ENCODE measurements around the gene RLN1.
"Not testable (repeated sequence)": the region's sequence is repeated elsewhere in the genome, so short reads cannot be mapped to it uniquely, and the experiment has no call there.

Gene RLN1

DNA sequence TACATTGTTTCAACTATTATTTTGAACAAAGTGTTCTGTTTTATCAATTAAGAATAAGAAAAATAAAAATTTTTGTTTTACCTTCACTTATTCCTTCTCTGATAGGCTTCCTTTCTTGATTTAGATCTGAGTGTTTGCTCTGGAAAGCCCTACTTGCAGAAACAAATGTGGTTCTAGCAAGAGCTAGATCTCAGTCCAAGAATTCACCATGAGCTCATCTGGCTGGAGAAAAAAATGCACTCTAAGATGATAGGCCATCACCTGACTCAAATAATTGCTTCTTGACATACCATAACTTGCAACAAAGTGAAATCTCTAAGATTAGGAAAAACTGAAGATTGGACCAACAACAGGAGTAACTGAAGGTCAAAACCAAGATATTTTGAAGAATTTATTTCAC, 28.8 kb downstream of the RLN1 start:
- no peak overlapping the region for H3K27ac ChIP-seq
- TF ChIP-seq, protein P1, sequence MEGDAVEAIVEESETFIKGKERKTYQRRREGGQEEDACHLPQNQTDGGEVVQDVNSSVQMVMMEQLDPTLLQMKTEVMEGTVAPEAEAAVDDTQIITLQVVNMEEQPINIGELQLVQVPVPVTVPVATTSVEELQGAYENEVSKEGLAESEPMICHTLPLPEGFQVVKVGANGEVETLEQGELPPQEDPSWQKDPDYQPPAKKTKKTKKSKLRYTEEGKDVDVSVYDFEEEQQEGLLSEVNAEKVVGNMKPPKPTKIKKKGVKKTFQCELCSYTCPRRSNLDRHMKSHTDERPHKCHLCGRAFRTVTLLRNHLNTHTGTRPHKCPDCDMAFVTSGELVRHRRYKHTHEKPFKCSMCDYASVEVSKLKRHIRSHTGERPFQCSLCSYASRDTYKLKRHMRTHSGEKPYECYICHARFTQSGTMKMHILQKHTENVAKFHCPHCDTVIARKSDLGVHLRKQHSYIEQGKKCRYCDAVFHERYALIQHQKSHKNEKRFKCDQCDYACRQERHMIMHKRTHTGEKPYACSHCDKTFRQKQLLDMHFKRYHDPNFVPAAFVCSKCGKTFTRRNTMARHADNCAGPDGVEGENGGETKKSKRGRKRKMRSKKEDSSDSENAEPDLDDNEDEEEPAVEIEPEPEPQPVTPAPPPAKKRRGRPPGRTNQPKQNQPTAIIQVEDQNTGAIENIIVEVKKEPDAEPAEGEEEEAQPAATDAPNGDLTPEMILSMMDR (conservative IDR thresholded peaks at IDR 0.05) = no peak
- no peak for TF ChIP-seq ZFX (IDR thresholded peaks at IDR 0.05)

DNA sequence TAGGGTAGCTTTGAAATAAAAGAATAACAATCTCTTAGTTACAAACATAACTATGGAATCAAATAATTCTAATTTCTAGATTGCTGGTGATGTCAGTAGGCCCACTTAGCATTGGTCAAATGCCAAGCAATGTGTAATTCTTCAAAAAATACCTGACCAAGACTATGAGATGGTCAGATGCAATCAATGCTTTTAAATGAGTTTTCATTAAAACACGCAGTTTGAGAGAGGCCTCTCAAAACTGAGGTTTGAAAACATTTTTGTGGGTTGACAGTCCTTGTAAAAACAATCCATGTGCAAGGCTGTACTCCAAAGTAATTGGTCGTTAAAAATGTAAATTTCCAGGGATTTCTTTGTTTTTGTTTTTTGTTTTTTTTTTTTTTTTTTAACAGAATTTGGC, 33.9 kb downstream of the RLN1 start:
- TF ChIP-seq ZFX (IDR thresholded peaks at IDR 0.05) = no peak
- TF ChIP-seq, protein P1 (conservative IDR thresholded peaks at IDR 0.05) = no peak
- no peak overlapping the region for H3K27ac ChIP-seq

DNA sequence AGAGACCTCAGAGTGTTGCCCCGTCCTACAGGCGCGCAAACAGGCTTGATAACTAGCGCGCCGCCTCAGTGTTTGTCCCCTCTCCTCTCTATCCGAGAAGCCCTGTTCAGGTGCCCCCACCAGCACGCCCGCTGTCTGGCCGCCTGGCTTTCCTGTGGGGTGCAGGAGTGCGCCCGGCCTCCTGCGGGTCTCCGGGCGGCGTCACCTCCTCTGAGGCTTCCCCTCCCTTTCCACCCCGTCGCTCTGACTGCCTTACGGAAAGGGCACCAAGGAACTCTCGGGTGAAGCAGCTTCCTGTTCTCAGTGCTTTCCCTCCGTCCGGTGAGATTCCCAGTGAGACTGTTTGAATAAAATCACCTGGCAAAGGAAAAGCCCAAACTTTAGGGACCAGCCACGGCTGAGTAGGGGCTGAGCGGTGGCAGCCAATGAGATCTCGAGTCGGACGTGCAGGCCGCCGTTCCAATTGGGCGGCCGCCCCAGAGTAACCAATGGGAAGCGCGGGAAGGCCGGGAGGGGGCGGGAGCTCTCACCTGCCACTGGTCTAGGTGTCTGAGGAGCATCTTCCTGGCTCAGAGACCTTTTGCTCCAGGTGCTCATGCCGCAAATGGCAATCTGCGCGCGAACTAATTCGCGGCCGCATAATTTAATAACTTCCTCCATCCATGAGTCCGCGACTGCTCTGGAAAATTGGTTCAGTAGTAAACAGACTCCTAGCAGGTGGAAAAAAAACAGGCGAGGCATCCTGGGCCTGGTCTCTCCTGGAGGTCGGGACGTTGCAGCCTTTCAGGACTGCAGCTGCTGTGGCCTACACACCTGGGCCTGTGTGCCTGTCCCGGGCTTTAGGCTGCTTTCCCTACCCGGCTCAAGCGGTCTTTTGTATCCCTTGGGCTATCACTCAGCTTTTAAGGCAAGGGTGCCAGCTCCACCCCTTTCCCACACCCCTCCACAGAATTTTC, 35.6 kb downstream of the RLN1 start, which contains the start of gene RLN2:
TSS of gene RLN2 (minus strand) at position 877 of the 956 bp plus-strand sequence. CDS start at position 741, 136 bp downstream.
- not testable (repeated sequence) for H3K27ac ChIP-seq

DNA sequence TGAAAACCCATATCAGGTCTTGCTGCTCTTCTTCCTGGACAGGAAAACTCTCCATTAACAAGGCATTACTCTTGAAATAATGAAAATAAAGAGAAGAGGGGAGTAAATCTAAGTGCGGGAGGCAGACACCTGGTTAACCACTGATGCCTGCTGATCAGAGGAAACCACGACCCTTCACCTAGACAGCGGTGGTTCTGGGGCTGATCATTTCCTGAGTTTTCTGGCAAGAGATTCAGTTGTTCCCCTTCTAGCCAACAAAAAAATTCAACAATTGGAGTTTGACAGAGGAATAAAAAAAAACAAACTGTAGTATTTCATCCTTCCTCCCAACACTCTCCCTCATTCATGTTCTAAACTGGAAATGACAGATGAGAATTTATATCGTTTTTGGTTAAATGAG, 38.1 kb downstream of the RLN1 start:
- H3K27ac ChIP-seq = no peak overlapping the region
- TF ChIP-seq, protein P1 (conservative IDR thresholded peaks at IDR 0.05) = no peak
- TF ChIP-seq ZFX (IDR thresholded peaks at IDR 0.05) = no peak

DNA sequence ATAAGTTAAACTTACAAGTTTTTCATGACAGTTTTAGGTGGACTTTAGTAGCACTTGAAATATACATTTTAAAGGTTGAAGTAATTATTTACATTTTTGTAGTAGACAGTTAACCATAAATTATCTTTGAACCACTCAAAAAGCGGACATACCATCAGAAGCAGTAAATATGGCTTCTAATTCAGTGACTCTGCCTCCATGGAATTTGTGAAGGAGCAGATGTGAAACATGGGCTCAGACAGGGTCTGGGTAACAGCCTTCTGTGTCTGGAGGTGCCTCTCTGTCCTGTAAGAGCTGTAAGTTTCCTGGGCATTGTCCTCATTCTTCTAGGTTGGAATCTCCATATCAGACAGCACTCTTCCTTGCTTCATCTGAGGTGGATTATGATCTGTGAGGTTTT, 47.5 kb downstream of the RLN1 start:
- TF ChIP-seq, protein P1 (conservative IDR thresholded peaks at IDR 0.05) = no peak
- no peak for TF ChIP-seq ZFX (IDR thresholded peaks at IDR 0.05)
- no peak overlapping the region for H3K27ac ChIP-seq

DNA sequence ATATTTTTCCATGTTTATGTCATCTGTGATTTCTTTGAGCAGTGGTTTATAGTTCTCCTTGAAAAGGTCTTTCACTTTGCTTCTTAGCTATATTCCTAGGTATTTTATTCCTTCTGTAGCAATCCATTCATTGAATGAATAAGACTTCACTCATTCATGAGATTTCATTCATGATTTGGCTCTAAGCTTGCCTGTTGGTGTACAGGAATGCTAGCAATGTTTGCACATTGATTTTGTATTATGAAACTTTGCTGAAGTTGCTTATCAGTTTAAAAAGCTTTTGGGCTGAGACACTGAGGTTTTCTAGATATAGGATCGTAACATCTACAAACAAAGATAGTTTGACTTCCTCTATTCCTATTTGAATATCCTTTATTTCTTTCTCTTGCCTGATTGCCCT, 51.1 kb downstream of the RLN1 start:
- TF ChIP-seq, protein P1 (conservative IDR thresholded peaks at IDR 0.05) = no peak
- TF ChIP-seq ZFX (IDR thresholded peaks at IDR 0.05) = no peak
- no peak overlapping the region for H3K27ac ChIP-seq

DNA sequence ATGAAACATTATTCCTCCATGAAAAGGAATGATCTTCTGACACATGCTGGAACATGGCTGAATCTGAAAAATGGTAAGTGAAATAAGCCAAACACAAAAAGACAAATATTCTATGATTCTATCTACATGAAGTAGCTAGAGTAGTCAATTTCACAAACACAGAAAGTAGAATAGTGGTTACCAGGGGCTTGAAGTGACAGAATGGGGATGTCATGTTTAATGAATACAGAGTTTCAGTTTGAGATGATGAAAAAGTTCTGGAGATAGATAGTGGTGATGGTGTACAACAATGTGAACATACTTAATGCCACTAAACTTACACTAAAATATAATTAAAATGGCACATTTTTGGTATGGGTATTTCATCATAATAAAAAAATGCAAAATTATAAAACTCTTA, 53.4 kb downstream of the RLN1 start:
- no peak overlapping the region for H3K27ac ChIP-seq
- TF ChIP-seq ZFX (IDR thresholded peaks at IDR 0.05) = no peak
- TF ChIP-seq, protein P1 (conservative IDR thresholded peaks at IDR 0.05) = no peak
